ENCODE measurements around the gene FABP2. TPM values are rescaled to one million over a fixed set of nuclear protein-coding genes. Genes with fewer than 3 reads are reported as not detected.
"Not testable (repeated sequence)": the region's sequence is repeated elsewhere in the genome, so short reads cannot be mapped to it uniquely, and the experiment has no call there.

Gene FABP2
- polyA plus RNA-seq (ENCODE audit: insufficient read length in 3 of 3): under 1 TPM; 0.03 to 0.09 (median 0.09) TPM
- long read RNA-seq, donor 1: 0 reads
- long read RNA-seq, donor 2: 0 reads
- long read RNA-seq, donor 3: 0 reads
- long read RNA-seq, donor 4: 0 reads
- long read RNA-seq, donor 5: 0 reads
- long read RNA-seq, donor 6: 0 reads
- long read RNA-seq, donor 7: 0 reads
- long read RNA-seq, donor 8: 0 reads
- long read RNA-seq, donor 9: 0 reads
- long read RNA-seq, donor 10: 0 reads
- long read RNA-seq, donor 11: 0 reads
- long read RNA-seq, donor 12, partial matches to known transcripts: 0 of 3 reads
- long read RNA-seq, donor 12, other reads (novel, unspliced or antisense): 0 of 3 reads
- long read RNA-seq, donor 13: 0 reads
- long read RNA-seq, donor 14: 0 reads
- long read RNA-seq, donor 15, transcript FABP2-201 (4 exons, 2,478 nt): major isoform, 39 of 39 reads
- long read RNA-seq, donor 15, partial matches to known transcripts: 0 of 39 reads
- long read RNA-seq, donor 15, other reads (novel, unspliced or antisense): 0 of 39 reads
- long read RNA-seq, donor 16: 0 reads

- DNase-seq: no peak
These were observed at the start of gene FABP2 for GRCh38 chr4:119321921-119322687. FABP2 (minus strand) TSS chr4:119322138; CDS start chr4:119322102, 36 bp downstream.

- not testable (repeated sequence) for DNase-seq
These were observed 49.2 kb upstream of the FABP2 start for GRCh38 chr4:119370951-119371683.

GRCh38 chr4:119370392-119370791, 48.5 kb upstream of the FABP2 start:
- DNase-seq: not testable (repeated sequence)

- not testable (repeated sequence) for DNase-seq
These were observed 44.9 kb upstream of the FABP2 start for GRCh38 chr4:119366802-119367201.

GRCh38 chr4:119364203-119364602, 42.3 kb upstream of the FABP2 start:
- not testable (repeated sequence) for DNase-seq

- not testable (repeated sequence) for DNase-seq
These were observed 41.4 kb upstream of the FABP2 start for GRCh38 chr4:119363372-119363771.

GRCh38 chr4:119362413-119362812, 40.5 kb upstream of the FABP2 start:
- not testable (repeated sequence) for DNase-seq

- not testable (repeated sequence) for DNase-seq
These were observed 37.9 kb upstream of the FABP2 start for GRCh38 chr4:119359873-119360272.

- DNase-seq: not testable (repeated sequence)
These were observed 34.9 kb upstream of the FABP2 start for GRCh38 chr4:119356796-119357195.

- not testable (repeated sequence) for DNase-seq
These were observed 34.1 kb upstream of the FABP2 start for GRCh38 chr4:119356041-119356440.

GRCh38 chr4:119353364-119353763, 31.4 kb upstream of the FABP2 start:
- not testable (repeated sequence) for DNase-seq

GRCh38 chr4:119348169-119348568, 26.2 kb upstream of the FABP2 start:
- DNase-seq: not testable (repeated sequence)

- not testable (repeated sequence) for DNase-seq
These were observed 21.4 kb upstream of the FABP2 start for GRCh38 chr4:119343293-119343692.

- not testable (repeated sequence) for DNase-seq
These were observed 18.0 kb upstream of the FABP2 start for GRCh38 chr4:119339895-119340294.

- no peak for DNase-seq
These were observed 15.1 kb upstream of the FABP2 start for GRCh38 chr4:119337010-119337409.

GRCh38 chr4:119336332-119336979, 14.5 kb upstream of the FABP2 start:
- not testable (repeated sequence) for DNase-seq

GRCh38 chr4:119329835-119330620, 8.1 kb upstream of the FABP2 start:
- DNase-seq: no peak

- DNase-seq: no peak
These were observed 6.8 kb upstream of the FABP2 start for GRCh38 chr4:119328695-119329094.

GRCh38 chr4:119317990-119318389, 3.9 kb downstream of the FABP2 start:
- no peak for DNase-seq

GRCh38 chr4:119315036-119315435, 6.9 kb downstream of the FABP2 start:
- DNase-seq: no peak
